IMR-90 (cell line): Measurements from ENCODE around the gene WDR70. TPM values are rescaled to one million over a fixed set of nuclear protein-coding genes. Genes with fewer than 3 reads are reported as not detected.

Source experiments
- ATAC-seq: fragments of 200-7000 bp; cut with Tn5 transposase; 2 replicates; pipeline ENCODE4 v1.9.1; 2020; ENCODE audit warnings: low read depth, mild to moderate bottlenecking, moderate library complexity
- BruUV-seq: library from RNA; stranded (reverse); fragments of 400-500 nt; replicated peaks from 2 replicates; lab custom pipeline; 2021; lab: Mats Ljungman, UMichigan
- CTCF ChIA-PET: fragments of 300-600 bp; formaldehyde crosslinking; extraction: SDS; loops from one replicate; lab custom pipeline; 2021; ENCODE audit warnings: antibody characterized with exemption; lab: Yijun Ruan, JAX
- POLR2A ChIA-PET: fragments of 300-600 bp; sonication (Branson Sonifier 250); formaldehyde crosslinking; loops from one replicate; lab custom pipeline; 2022; ENCODE audit warnings: antibody characterized with exemption; ENCODE audit not compliant: unreplicated experiment; lab: Charles Lee
- DNase-seq: peaks from one replicate; pipeline ENCODE4 v3.0.0; 2013
- H2AFZ ChIP-seq: replicated peaks from 2 replicates; pipeline ENCODE3; 2013; ENCODE audit warnings: low read length, mild to moderate bottlenecking; ENCODE audit not compliant: poor library complexity
- H2AK5ac ChIP-seq: 2 replicates; pipeline ENCODE4 v1.6.1; 2013; ENCODE audit warnings: low read depth, low read length, inconsistent platforms
- H2AK9ac ChIP-seq: replicated peaks from 2 replicates; pipeline ENCODE3; 2013; ENCODE audit warnings: mild to moderate bottlenecking, low read depth, low read length, moderate library complexity; ENCODE audit not compliant: poor library complexity
- H2BK120ac ChIP-seq: 2 replicates; pipeline ENCODE4 v1.6.1; 2013; ENCODE audit warnings: low read depth, low read length, inconsistent platforms
- H2BK15ac ChIP-seq: 3 replicates; pipeline ENCODE4 v1.6.1; 2013; ENCODE audit warnings: low read depth, low read length, inconsistent platforms
- H2BK20ac ChIP-seq: 2 replicates; pipeline ENCODE4 v1.6.1; 2013; ENCODE audit warnings: low read depth, mild to moderate bottlenecking, inconsistent platforms, low read length, moderate library complexity
- H2BK5ac ChIP-seq: 2 replicates; pipeline ENCODE4 v1.6.1; 2013; ENCODE audit warnings: mild to moderate bottlenecking, low read depth, low read length, inconsistent platforms; ENCODE audit not compliant: poor library complexity, severe bottlenecking
- H3K14ac ChIP-seq: replicated peaks from 2 replicates; pipeline ENCODE4 v1.6.1; 2013; ENCODE audit warnings: low read depth, low read length, inconsistent platforms
- H3K18ac ChIP-seq: 2 replicates; pipeline ENCODE4 v1.6.1; 2013; ENCODE audit warnings: low read depth, low read length, control low read depth
- H3K23ac ChIP-seq: 2 replicates; pipeline ENCODE4 v1.6.1; 2013; ENCODE audit warnings: low read depth, low read length, inconsistent platforms
- H3K27ac ChIP-seq: 2 replicates; pipeline ENCODE4 v1.5.1; 2013; ENCODE audit warnings: mild to moderate bottlenecking, control low read depth, low read length; ENCODE audit not compliant: insufficient read depth
- H3K27me3 ChIP-seq: 2 replicates; pipeline ENCODE4 v1.6.1; 2013; ENCODE audit warnings: low read length; ENCODE audit not compliant: control insufficient read depth, insufficient read depth
- H3K36me3 ChIP-seq: 2 replicates; pipeline ENCODE4 v1.6.1; 2013; ENCODE audit warnings: low read length, mixed read lengths; ENCODE audit not compliant: control insufficient read depth, insufficient read depth
- H3K4ac ChIP-seq: 2 replicates; pipeline ENCODE4 v1.6.1; 2013; ENCODE audit warnings: low read depth, low read length, inconsistent platforms
- H3K4me1 ChIP-seq: 2 replicates; pipeline ENCODE4 v1.6.1; 2013; ENCODE audit warnings: low read length, mixed read lengths; ENCODE audit not compliant: control insufficient read depth, insufficient read depth
- H3K4me2 ChIP-seq: 2 replicates; pipeline ENCODE4 v1.6.1; 2013; ENCODE audit warnings: low read depth, mild to moderate bottlenecking, control low read depth, low read length, moderate library complexity
- H3K4me3 ChIP-seq: 2 replicates; pipeline ENCODE4 v1.5.1; 2013; ENCODE audit warnings: low read depth, mild to moderate bottlenecking, control low read depth, low read length, moderate library complexity; ENCODE audit not compliant: insufficient read depth
- H3K56ac ChIP-seq: 2 replicates; pipeline ENCODE4 v1.6.1; 2013; ENCODE audit warnings: low read length, inconsistent platforms; ENCODE audit not compliant: insufficient read depth; ENCODE audit errors: extremely low read depth
- H3K79me1 ChIP-seq, 2 experiments: 2 replicates each; pipeline ENCODE4 v1.6.1; 2013; ENCODE audit warnings: low read length in 2 of 2, inconsistent platforms in 1 of 2, low read depth in 1 of 2
- H3K9ac ChIP-seq: 2 replicates; pipeline ENCODE4 v1.6.1; 2013; ENCODE audit warnings: low read depth, low read length, control low read depth
- H3K9me1 ChIP-seq: 2 replicates; pipeline ENCODE4 v1.6.1; 2013; ENCODE audit warnings: low read length, inconsistent platforms; ENCODE audit not compliant: insufficient read depth
- H3K9me3 ChIP-seq: 2 replicates; pipeline ENCODE4 v1.6.1; 2013; ENCODE audit warnings: low read length; ENCODE audit not compliant: control insufficient read depth, insufficient read depth
- H4K20me1 ChIP-seq: 2 replicates; pipeline ENCODE4 v1.6.1; 2013; ENCODE audit warnings: low read length, inconsistent platforms; ENCODE audit not compliant: insufficient read depth
- H4K5ac ChIP-seq: 2 replicates; pipeline ENCODE4 v1.6.1; 2013; ENCODE audit warnings: mild to moderate bottlenecking, low read depth, low read length, control low read depth
- H4K8ac ChIP-seq, 2 experiments: 2 replicates each; pipeline ENCODE4 v1.6.1; 2013; ENCODE audit warnings: low read depth in 2 of 2, low read length in 2 of 2, control low read depth in 1 of 2, inconsistent platforms in 1 of 2
- H4K91ac ChIP-seq: 2 replicates; pipeline ENCODE4 v1.6.1; 2013; ENCODE audit warnings: low read depth, low read length, inconsistent platforms; ENCODE audit not compliant: insufficient read depth
- CEBPB ChIP-seq: IDR thresholded peaks from 2 replicates; pipeline ENCODE4 v1.6.1; 2012; ENCODE audit warnings: low read depth, low read length, improper control_type of control experiment
- FOS ChIP-seq: fragments of 150-350 bp; IDR thresholded peaks from 2 replicates; pipeline ENCODE4 v1.6.1; 2016; ENCODE audit warnings: low read depth, low read length
- MAFK ChIP-seq: IDR thresholded peaks from 2 replicates; pipeline ENCODE4 v1.6.1; 2012; ENCODE audit warnings: low read depth, low read length, improper control_type of control experiment
- MXI1 ChIP-seq: IDR thresholded peaks from 2 replicates; pipeline ENCODE4 v1.6.1; 2012; ENCODE audit warnings: low read depth, mild to moderate bottlenecking, low read length, moderate library complexity, borderline replicate concordance
- NFE2L2 ChIP-seq: fragments of 150-350 bp; IDR thresholded peaks from 2 replicates; pipeline ENCODE4 v1.6.1; 2016; ENCODE audit warnings: low read depth, mild to moderate bottlenecking, low read length
- POLR2A ChIP-seq: IDR thresholded peaks from 2 replicates; pipeline ENCODE4 v1.6.1; 2012; ENCODE audit warnings: mild to moderate bottlenecking, low read depth, low read length
- RFX5 ChIP-seq: IDR thresholded peaks from 2 replicates; pipeline ENCODE4 v1.8.0; 2012; ENCODE audit warnings: low read depth, mild to moderate bottlenecking, low read length, moderate library complexity
- SMC3 ChIP-seq: fragments of 150-350 bp; IDR thresholded peaks from 2 replicates; pipeline ENCODE4 v1.6.1; 2016; ENCODE audit warnings: low read depth, mild to moderate bottlenecking, antibody characterized with exemption, low read length, moderate library complexity
- WGBS, 2 experiments: methylation state at CpG; one replicate each; pipeline versions ENCODE4 v1.1.5 to v1.1.7; 2013; ENCODE audit warnings: missing lambda C conversion rate in 2 of 2; ENCODE audit not compliant: insufficient read length in 1 of 2; ENCODE audit errors: extremely low coverage in 2 of 2; 5-methylcytosine and 5-hydroxymethylcytosine counted together
- dilution Hi-C: fragments of 300-500 bp; cut with HindIII; formaldehyde crosslinking; loops from one replicate; pipeline ENCODE4 v1.14.3; 2018; ENCODE audit warnings: low sequenced_read_pairs; ENCODE audit not compliant: unreplicated experiment
- in situ Hi-C: fragments of 300-500 bp; cut with MboI; formaldehyde crosslinking; loops from 3 replicates; pipeline ENCODE4 v1.14.3; 2019; ENCODE audit warnings: low sequenced_read_pairs, inconsistent platforms, mixed read lengths
- intact Hi-C: fragments of 100-400 bp; cut with micrococcal nuclease; formaldehyde crosslinking; loops from 2 replicates; pipeline ENCODE4 v1.10.0; 2022
- polyA plus RNA-seq, 3 experiments: library from polyadenylated mRNA; depleted of rRNA; stranded (reverse); fragments of >200 nt; gene quantifications; 2 replicates each; pipeline ENCODE4 v1.2.3, GENCODE V29; 2012; ENCODE audit warnings: low replicate concordance in 1 of 3
- total RNA-seq: library from RNA; depleted of rRNA; stranded (reverse); fragments of >200 nt; gene quantifications from 2 replicates; pipeline ENCODE4 v1.2.3, GENCODE V29; 2012
- TF ChIP-seq, protein P1 (sequence below): conservative IDR thresholded peaks from 2 replicates; pipeline ENCODE4 v1.5.1; 2012; ENCODE audit warnings: mild to moderate bottlenecking, low read depth, low read length, improper control_type of control experiment

WDR70 gene
- total and polyA plus RNA-seq, 2 of the 4 experiments (the other 2 are of a cell fraction) = 16.7 to 29.9 TPM

GRCh38 chr5:37417347-37417746 is 38.2 kb downstream of the WDR70 start:
- ChIA-PET CTCF (interaction anchor here (0.7 kb wide), 1 partner anchor 419 kb away, joined by 3 read pairs; no protein-coding TSS in a partner anchor), POLR2A (no interaction called here)
- no TSS peak for BruUV-seq
- ATAC-seq (no peak), DNase-seq (no peak)
- Histone ChIP-seq H4K5ac (no peak overlapping the region), H3K18ac (no peak overlapping the region), H4K91ac (no peak overlapping the region), H4K20me1 (no peaks in the 10 kb centered on the region), H3K9ac (no peak overlapping the region), H3K79me1 (no peaks in the 10 kb centered on the region), H4K8ac (no peak overlapping the region), H3K4me1 (no peaks in the 10 kb centered on the region), H3K27ac (no peak overlapping the region), H3K36me3 (peaks cover 2% of the 10 kb centered on the region), H3K4me2 (no peak overlapping the region), H3K4me3 (no peak overlapping the region), H3K14ac (no peak overlapping the region), H2BK15ac (no peak overlapping the region), H3K27me3 (no peaks in the 10 kb centered on the region), H2AK5ac (no peak overlapping the region), H3K23ac (no peak overlapping the region), H3K4ac (no peak overlapping the region), H2BK120ac (no peak overlapping the region), H3K9me3 (no peaks in the 10 kb centered on the region), H2AFZ (no peak overlapping the region), H2AK9ac (no peak overlapping the region), H3K56ac (no peak overlapping the region), H3K9me1 (no peaks in the 10 kb centered on the region), H2BK20ac (no peak overlapping the region), H2BK5ac (no peak overlapping the region)
- WGBS, 2 experiments = 97% methylated on average over 5 of the region's 9 CpGs; no CpG with 5 or more reads in 1 of the 2 experiments
- intact Hi-C loops (no loop called here), in situ Hi-C loops (loop anchor here (10.0 kb wide), 1 partner anchor 407 kb away; no protein-coding TSS in a partner anchor), dilution Hi-C loops (loop anchor here (25.0 kb wide), 1 partner anchor 770 kb away; no protein-coding TSS in a partner anchor)
- TF ChIP-seq POLR2A = no peak
- TF ChIP-seq MXI1 = no peak
- no peak for TF ChIP-seq CEBPB
- no peak for TF ChIP-seq FOS
- no peak for TF ChIP-seq SMC3
- no peak for TF ChIP-seq RFX5
- TF ChIP-seq, protein P1, sequence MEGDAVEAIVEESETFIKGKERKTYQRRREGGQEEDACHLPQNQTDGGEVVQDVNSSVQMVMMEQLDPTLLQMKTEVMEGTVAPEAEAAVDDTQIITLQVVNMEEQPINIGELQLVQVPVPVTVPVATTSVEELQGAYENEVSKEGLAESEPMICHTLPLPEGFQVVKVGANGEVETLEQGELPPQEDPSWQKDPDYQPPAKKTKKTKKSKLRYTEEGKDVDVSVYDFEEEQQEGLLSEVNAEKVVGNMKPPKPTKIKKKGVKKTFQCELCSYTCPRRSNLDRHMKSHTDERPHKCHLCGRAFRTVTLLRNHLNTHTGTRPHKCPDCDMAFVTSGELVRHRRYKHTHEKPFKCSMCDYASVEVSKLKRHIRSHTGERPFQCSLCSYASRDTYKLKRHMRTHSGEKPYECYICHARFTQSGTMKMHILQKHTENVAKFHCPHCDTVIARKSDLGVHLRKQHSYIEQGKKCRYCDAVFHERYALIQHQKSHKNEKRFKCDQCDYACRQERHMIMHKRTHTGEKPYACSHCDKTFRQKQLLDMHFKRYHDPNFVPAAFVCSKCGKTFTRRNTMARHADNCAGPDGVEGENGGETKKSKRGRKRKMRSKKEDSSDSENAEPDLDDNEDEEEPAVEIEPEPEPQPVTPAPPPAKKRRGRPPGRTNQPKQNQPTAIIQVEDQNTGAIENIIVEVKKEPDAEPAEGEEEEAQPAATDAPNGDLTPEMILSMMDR = no peak
- TF ChIP-seq MAFK = no peak
- no peak for TF ChIP-seq NFE2L2
